CD4-positive, alpha-beta T cell (primary cell): ENCODE data around the gene NEU4. TPM values are rescaled to one million over a fixed set of nuclear protein-coding genes. Genes with fewer than 3 reads are reported as not detected.

ENCODE experiments used
- ATAC-seq: fragments of 200-7000 bp; cut with Tn5 transposase; one replicate; pipeline ENCODE4 v1.10.0; 2022; ENCODE audit warnings: mild to moderate bottlenecking; ENCODE audit not compliant: poor library complexity
- CTCF ChIA-PET: fragments of 350-600 bp; sonication (Branson Sonifier 250); formaldehyde crosslinking; loops from one replicate; lab custom pipeline; 2021; ENCODE audit warnings: antibody characterized with exemption, inconsistent platforms; lab: Charles Lee
- POLR2A ChIA-PET: fragments of 350-600 bp; sonication (Branson Sonifier 250); formaldehyde crosslinking; loops from one replicate; lab custom pipeline; 2021; ENCODE audit warnings: antibody characterized with exemption, inconsistent platforms; lab: Charles Lee
- DNase-seq, 14 experiments: peaks; one replicate each; pipeline ENCODE4 v3.0.0-alpha.2; 2013 to 2020; ENCODE audit warnings: mixed read lengths in 2 of 14
- H3K27ac ChIP-seq, 2 donors: one replicate each; pipeline versions ENCODE4 v1.5.1 to v1.7.0; 2013; ENCODE audit warnings: low read length in 2 of 2, low read depth in 1 of 2, mild to moderate bottlenecking in 1 of 2
- H3K27me3 ChIP-seq, 2 experiments: 1 replicate in 1 of 2; 2 replicates in 1 of 2; pipeline versions ENCODE4 v1.6.1 to v1.7.0; 2013; ENCODE audit warnings: low read length in 2 of 2, control low read depth in 1 of 2, mild to moderate bottlenecking in 1 of 2, moderate library complexity in 1 of 2; ENCODE audit not compliant: insufficient read depth in 2 of 2, control insufficient read depth in 1 of 2
- H3K36me3 ChIP-seq: one replicate; pipeline ENCODE4 v1.6.1; 2013; ENCODE audit warnings: low read length, control low read depth; ENCODE audit not compliant: insufficient read depth
- H3K4me1 ChIP-seq: one replicate; pipeline ENCODE4 v1.6.1; 2013; ENCODE audit warnings: low read length, control low read depth; ENCODE audit not compliant: insufficient read depth
- H3K4me3 ChIP-seq: one replicate; pipeline ENCODE4 v1.5.1; 2013; ENCODE audit warnings: mild to moderate bottlenecking, low read length, moderate library complexity
- H3K9me3 ChIP-seq, 2 experiments: 1 replicate in 1 of 2; 2 replicates in 1 of 2; pipeline versions ENCODE4 v1.6.1 to v1.7.0; 2013; ENCODE audit warnings: low read length in 2 of 2, mild to moderate bottlenecking in 2 of 2, control low read depth in 1 of 2, moderate library complexity in 1 of 2; ENCODE audit not compliant: control insufficient read depth in 1 of 2, insufficient read depth in 1 of 2
- H3K27ac Mint-ChIP-seq: one replicate; pipeline ENCODE4 v1.8.0; 2020; ENCODE audit warnings: mixed read lengths
- H3K27me3 Mint-ChIP-seq: one replicate; pipeline ENCODE4 v1.8.0; 2021; ENCODE audit warnings: mixed read lengths
- H3K36me3 Mint-ChIP-seq: one replicate; pipeline ENCODE4 v1.8.0; 2021; ENCODE audit warnings: low read depth, mixed read lengths
- H3K4me1 Mint-ChIP-seq: one replicate; pipeline ENCODE4 v1.8.0; 2021; ENCODE audit warnings: low read depth, mixed read lengths
- H3K4me3 Mint-ChIP-seq: one replicate; pipeline ENCODE4 v1.8.0; 2020; ENCODE audit warnings: mild to moderate bottlenecking, mixed read lengths
- H3K9me3 Mint-ChIP-seq: one replicate; pipeline ENCODE4 v1.8.0; 2020; ENCODE audit warnings: mixed read lengths
- CTCF ChIP-seq: fragments of 200-600 bp; IDR thresholded peaks from one replicate; pipeline ENCODE4 v1.8.0; 2022; ENCODE audit warnings: antibody characterized with exemption, mild to moderate bottlenecking
- intact Hi-C, 2 experiments: fragments of 100-400 bp; cut with DNase I in 1 of 2; cut with micrococcal nuclease in 1 of 2; formaldehyde crosslinking; loops; one replicate each; pipeline versions ENCODE4 v1.15.1 to v1.9.0; 2023 to 2025; cut with DNase I, micrococcal nuclease
- total RNA-seq, 174 experiments: library from RNA in 2 of 174; stranded (reverse) in 2 of 174; gene quantifications; one replicate each; pipeline ENCODE4 v1.2.3 and lab custom pipeline; 2021 to 2026

NEU4 gene
- total RNA-seq, 2 experiments from 2014 or later: 4.3 to 6.8 TPM

DNA sequence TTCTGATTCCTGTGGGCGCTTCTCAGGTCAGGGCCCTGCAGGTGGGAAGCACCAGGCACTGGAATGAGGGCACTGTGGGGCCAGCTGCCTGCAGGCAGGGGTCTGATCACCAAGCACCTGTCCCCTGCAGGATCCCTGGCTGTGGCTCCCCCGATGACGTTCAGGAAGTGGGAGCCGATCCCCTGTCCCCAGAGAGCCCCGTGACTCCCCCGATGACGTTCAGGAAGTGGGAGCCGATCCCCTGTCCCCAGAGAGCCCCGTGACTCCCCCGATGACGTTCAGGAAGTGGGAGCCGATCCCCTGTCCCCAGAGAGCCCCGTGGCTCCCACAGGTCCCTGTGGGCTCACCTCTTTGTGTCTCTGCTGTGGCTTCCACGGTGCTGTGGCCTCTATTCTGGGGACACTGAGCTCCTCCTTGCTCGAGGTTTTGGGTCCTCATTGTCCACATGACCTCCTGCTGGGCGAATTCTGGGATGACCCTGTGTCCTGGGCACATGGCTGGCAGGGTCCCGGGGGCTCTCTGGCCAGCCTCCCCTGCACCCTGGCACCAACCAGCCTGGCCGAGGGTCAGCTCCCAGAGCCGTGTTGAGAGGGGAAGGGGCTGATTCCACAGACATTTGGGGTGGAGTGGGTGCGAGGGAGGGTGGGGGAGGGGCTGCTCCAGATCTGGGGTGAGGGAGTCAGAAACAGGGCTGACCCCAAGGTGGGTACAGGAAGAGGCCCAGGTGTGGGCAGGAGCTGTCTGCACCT is 4.8 kb downstream of the NEU4 start:
- peak in 5 of 14 experiments; percentile 25 to 80 (median 49) for DNase-seq
- Histone ChIP-seq H3K36me3 (no peaks in the 10 kb centered on the region), H3K4me3 (no peak overlapping the region), H3K27ac (no peak overlapping the region), H3K27me3 (no peaks in the 10 kb centered on the region), H3K9me3 (no peaks in the 10 kb centered on the region), H3K4me1 (peaks cover 28% of the 10 kb centered on the region)
- Mint-ChIP-seq H3K27ac (peak overlapping the region; percentile 44), H3K36me3 (no peaks in the 10 kb centered on the region), H3K4me1 (peaks cover 5% of the 10 kb centered on the region), H3K4me3 (peak overlapping the region; percentile 11), H3K27me3 (peaks cover 6% of the 10 kb centered on the region), H3K9me3 (no peaks in the 10 kb centered on the region)
- ATAC-seq: peak; percentile 83
- ChIA-PET CTCF (no interaction called here), POLR2A (no interaction called here)
- TF ChIP-seq CTCF: no peak
- intact Hi-C loops: loop anchor here in 1 of 2 experiments (10.0 kb wide), 1 partner anchor 51 kb away; the partner anchor contains the start of gene RTP5

DNA sequence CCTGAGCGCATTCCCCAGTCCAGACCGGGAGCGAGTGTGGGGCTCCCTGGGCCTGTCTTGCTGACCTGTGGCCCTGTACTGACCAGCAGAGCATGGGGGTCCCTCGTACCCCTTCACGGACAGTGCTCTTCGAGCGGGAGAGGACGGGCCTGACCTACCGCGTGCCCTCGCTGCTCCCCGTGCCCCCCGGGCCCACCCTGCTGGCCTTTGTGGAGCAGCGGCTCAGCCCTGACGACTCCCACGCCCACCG is 5.3 kb downstream of the NEU4 start:
- no peaks in the 10 kb centered on the region for H3K36me3 Mint-ChIP-seq
- intact Hi-C loops: loop anchor here in 1 of 2 experiments (10.0 kb wide), 1 partner anchor 50 kb away; the partner anchor contains the start of gene RTP5
- POLR2A ChIA-PET: no interaction called here
- H3K9me3 Mint-ChIP-seq: no peaks in the 10 kb centered on the region
- Histone ChIP-seq H3K4me1 (peaks cover 28% of the 10 kb centered on the region), H3K9me3 (no peaks in the 10 kb centered on the region), H3K4me3 (no peak overlapping the region), H3K27ac (no peak overlapping the region), H3K27me3 (no peaks in the 10 kb centered on the region), H3K36me3 (no peaks in the 10 kb centered on the region)
- H3K4me1 Mint-ChIP-seq: peaks cover 5% of the 10 kb centered on the region
- no peak for ATAC-seq
- TF ChIP-seq CTCF: no peak
- no peak for DNase-seq
- CTCF ChIA-PET: no interaction called here
- no peak overlapping the region for H3K4me3 Mint-ChIP-seq
- no peak overlapping the region for H3K27ac Mint-ChIP-seq
- H3K27me3 Mint-ChIP-seq: peaks cover 3% of the 10 kb centered on the region

DNA sequence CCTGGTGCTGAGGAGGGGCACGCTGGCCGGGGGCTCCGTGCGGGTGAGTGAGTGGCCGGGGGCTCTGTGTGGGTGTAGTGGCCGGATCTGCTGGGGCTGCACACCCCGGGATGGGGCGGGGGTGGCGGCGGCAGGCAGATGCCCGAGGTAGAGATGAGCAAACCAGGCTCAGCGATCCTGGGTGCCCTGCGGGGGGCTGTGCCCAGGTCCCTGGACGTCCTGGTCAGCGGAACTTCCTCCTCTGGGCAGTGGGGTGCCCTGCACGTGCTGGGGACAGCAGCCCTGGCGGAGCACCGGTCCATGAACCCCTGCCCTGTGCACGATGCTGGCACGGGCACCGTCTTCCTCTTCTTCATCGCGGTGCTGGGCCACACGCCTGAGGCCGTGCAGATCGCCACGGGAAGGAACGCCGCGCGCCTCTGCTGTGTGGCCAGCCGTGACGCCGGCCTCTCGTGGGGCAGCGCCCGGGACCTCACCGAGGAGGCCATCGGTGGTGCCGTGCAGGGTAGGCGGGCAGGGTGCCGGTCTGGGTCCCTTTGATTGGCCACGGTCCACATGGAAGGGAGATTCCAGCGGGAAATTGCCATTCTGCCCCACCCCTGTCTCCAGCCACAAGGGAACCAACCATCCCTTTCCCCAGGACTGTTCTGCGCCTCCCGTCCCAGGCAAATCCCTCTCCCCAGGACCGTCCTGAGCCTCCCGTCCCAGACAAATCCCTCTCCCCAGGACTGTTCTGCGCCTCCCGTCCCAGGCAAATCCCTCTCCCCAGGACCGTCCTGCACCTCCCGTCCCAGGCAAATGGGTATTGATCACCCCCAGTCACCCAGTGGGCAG is 5.9 kb downstream of the NEU4 start:
- Histone ChIP-seq H3K36me3 (no peaks in the 10 kb centered on the region), H3K27ac (no peak overlapping the region), H3K4me1 (peaks cover 28% of the 10 kb centered on the region), H3K9me3 (no peaks in the 10 kb centered on the region), H3K4me3 (no peak overlapping the region), H3K27me3 (no peaks in the 10 kb centered on the region)
- ChIA-PET CTCF (no interaction called here), POLR2A (no interaction called here)
- Mint-ChIP-seq H3K36me3 (no peaks in the 10 kb centered on the region), H3K4me3 (no peak overlapping the region), H3K27ac (no peak overlapping the region), H3K27me3 (no peaks in the 10 kb centered on the region), H3K4me1 (peaks cover 5% of the 10 kb centered on the region), H3K9me3 (no peaks in the 10 kb centered on the region)
- ATAC-seq: no peak
- TF ChIP-seq CTCF: no peak
- DNase-seq: peak in 1 of 14 experiments; percentile 23
- intact Hi-C loops: loop anchor here in 1 of 2 experiments (10.0 kb wide), 1 partner anchor 50 kb away; the partner anchor contains the start of gene RTP5
